Peyer's patch (tissue), 4 donors: ENCODE results near the gene PRKAR1B.

ENCODE experiments used
- POLR2A ChIP-seq, 2 donors: fragments of 450-650 bp; IDR thresholded peaks; one replicate each; pipeline ENCODE4 v1.5.1; 2017; ENCODE audit warnings: antibody characterized with exemption in 2 of 2, mild to moderate bottlenecking in 2 of 2, moderate library complexity in 2 of 2
- TF ChIP-seq, protein P1 (sequence below), 6 experiments: fragments of 450-650 bp in 4 of 6; fragments of 200-600 bp in 2 of 6; sonication (generic) in 1 of 6; IDR thresholded peaks; one replicate each; pipeline ENCODE4 v1.5.1; 2017 to 2019; ENCODE audit warnings: antibody characterized with exemption in 6 of 6, mild to moderate bottlenecking in 3 of 6, moderate library complexity in 1 of 6

DNA sequence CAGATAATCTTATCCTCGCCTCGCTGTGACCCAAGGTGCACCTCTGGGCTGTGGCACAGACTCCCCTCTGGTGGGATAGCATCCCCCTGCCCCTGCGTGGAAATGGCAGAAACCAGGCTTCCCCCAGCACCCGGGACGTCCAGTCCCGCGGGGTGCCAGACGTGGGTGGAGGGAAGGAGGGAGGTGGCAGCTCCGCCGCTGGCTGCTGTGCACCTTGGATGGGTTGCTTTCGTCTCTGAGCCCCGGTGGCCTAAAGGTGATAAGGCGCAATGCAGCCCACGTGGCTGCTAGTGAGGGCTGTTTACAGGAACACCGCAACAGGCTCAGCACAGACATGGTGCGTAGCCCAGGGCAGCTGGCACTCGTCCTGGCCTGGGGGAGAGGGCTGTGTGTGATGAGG is 193.8 kb downstream of the PRKAR1B start:
- TF ChIP-seq, protein P1, sequence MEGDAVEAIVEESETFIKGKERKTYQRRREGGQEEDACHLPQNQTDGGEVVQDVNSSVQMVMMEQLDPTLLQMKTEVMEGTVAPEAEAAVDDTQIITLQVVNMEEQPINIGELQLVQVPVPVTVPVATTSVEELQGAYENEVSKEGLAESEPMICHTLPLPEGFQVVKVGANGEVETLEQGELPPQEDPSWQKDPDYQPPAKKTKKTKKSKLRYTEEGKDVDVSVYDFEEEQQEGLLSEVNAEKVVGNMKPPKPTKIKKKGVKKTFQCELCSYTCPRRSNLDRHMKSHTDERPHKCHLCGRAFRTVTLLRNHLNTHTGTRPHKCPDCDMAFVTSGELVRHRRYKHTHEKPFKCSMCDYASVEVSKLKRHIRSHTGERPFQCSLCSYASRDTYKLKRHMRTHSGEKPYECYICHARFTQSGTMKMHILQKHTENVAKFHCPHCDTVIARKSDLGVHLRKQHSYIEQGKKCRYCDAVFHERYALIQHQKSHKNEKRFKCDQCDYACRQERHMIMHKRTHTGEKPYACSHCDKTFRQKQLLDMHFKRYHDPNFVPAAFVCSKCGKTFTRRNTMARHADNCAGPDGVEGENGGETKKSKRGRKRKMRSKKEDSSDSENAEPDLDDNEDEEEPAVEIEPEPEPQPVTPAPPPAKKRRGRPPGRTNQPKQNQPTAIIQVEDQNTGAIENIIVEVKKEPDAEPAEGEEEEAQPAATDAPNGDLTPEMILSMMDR (IDR thresholded peaks at IDR 0.05), result no peak
- no peak for TF ChIP-seq POLR2A (IDR thresholded peaks at IDR 0.05)
